ENCODE measurements around the gene IRGQ.
"Not testable (repeated sequence)": the region's sequence is repeated elsewhere in the genome, so short reads cannot be mapped to it uniquely, and the experiment has no call there.

The IRGQ gene

GRCh38 chr19:43596842-43597461 lies 1.0 kb upstream of the IRGQ start:
- no peak for DNase-seq (ENCODE audit: low read depth)

- no peak for DNase-seq (ENCODE audit: low read depth)
These were observed 332 bp downstream of the IRGQ start for GRCh38 chr19:43595605-43595998.

- no peak for DNase-seq (ENCODE audit: low read depth)
These were observed 977 bp downstream of the IRGQ start for GRCh38 chr19:43594710-43595604.

- no peak for DNase-seq (ENCODE audit: low read depth)
These were observed 1.7 kb downstream of the IRGQ start for GRCh38 chr19:43594081-43594697.

GRCh38 chr19:43592800-43593350 lies 3.1 kb downstream of the IRGQ start:
- DNase-seq (ENCODE audit: low read depth) = no peak

GRCh38 chr19:43591904-43592772 lies 3.8 kb downstream of the IRGQ start:
- no peak for DNase-seq (ENCODE audit: low read depth)

- no peak for DNase-seq (ENCODE audit: low read depth)
These were observed 6.3 kb downstream of the IRGQ start for GRCh38 chr19:43589678-43590077.

- no peak for DNase-seq (ENCODE audit: low read depth)
These were observed 6.7 kb downstream of the IRGQ start for GRCh38 chr19:43589277-43589676.

GRCh38 chr19:43587029-43587428 lies 8.9 kb downstream of the IRGQ start:
- DNase-seq (ENCODE audit: low read depth) = not testable (repeated sequence)

GRCh38 chr19:43586346-43586745 lies 9.6 kb downstream of the IRGQ start:
- DNase-seq (ENCODE audit: low read depth) = no peak

GRCh38 chr19:43584484-43584883 lies 11.4 kb downstream of the IRGQ start:
- DNase-seq (ENCODE audit: low read depth) = no peak

- DNase-seq (ENCODE audit: low read depth) = no peak
These were observed 13.4 kb downstream of the IRGQ start for GRCh38 chr19:43582495-43582894.

GRCh38 chr19:43581467-43581866 lies 14.5 kb downstream of the IRGQ start:
- DNase-seq (ENCODE audit: low read depth) = no peak

- DNase-seq (ENCODE audit: low read depth) = no peak
These were observed 17.1 kb downstream of the IRGQ start for GRCh38 chr19:43578787-43579186.

- DNase-seq (ENCODE audit: low read depth) = no peak
These were observed 19.7 kb downstream of the IRGQ start for GRCh38 chr19:43575955-43576878.

- DNase-seq (ENCODE audit: low read depth) = peak; percentile 96
These were observed 20.6 kb downstream of the IRGQ start, which contains the start of the genes PINLYP and XRCC1 for GRCh38 chr19:43575156-43575950. PINLYP (plus strand) TSS chr19:43575801; CDS start chr19:43577192, 1,391 bp downstream. XRCC1 (minus strand) TSS chr19:43575527; CDS start chr19:43575458, 69 bp downstream.

- no peak for DNase-seq (ENCODE audit: low read depth)
These were observed 21.3 kb downstream of the IRGQ start for GRCh38 chr19:43574424-43575155.

GRCh38 chr19:43572171-43572588 lies 23.8 kb downstream of the IRGQ start:
- DNase-seq (ENCODE audit: low read depth) = no peak

Measured in GM04504 (cell line).